Suprapubic skin (tissue), 4 donors: ENCODE measurements around the gene IL3RA. TPM values are rescaled to one million over a fixed set of nuclear protein-coding genes. Genes with fewer than 3 reads are reported as not detected.

Experiments
- DNase-seq, 2 donors: peaks; one replicate each; pipeline ENCODE4 v3.0.0-alpha.2; 2019; ENCODE audit warnings: low spot score in 2 of 2
- H3K27ac ChIP-seq: fragments of 200-600 bp; sonication (generic); one replicate; pipeline ENCODE4 v1.5.1; 2019
- H3K27me3 ChIP-seq: fragments of 200-600 bp; sonication (generic); one replicate; pipeline ENCODE4 v1.5.1; 2019
- H3K36me3 ChIP-seq: fragments of 200-600 bp; sonication (generic); one replicate; pipeline ENCODE4 v1.5.1; 2019
- H3K4me1 ChIP-seq: fragments of 200-600 bp; sonication (generic); one replicate; pipeline ENCODE4 v1.5.1; 2019
- H3K4me3 ChIP-seq: fragments of 200-600 bp; sonication (generic); one replicate; pipeline ENCODE4 v1.5.1; 2019; ENCODE audit warnings: mild to moderate bottlenecking
- H3K9me3 ChIP-seq: fragments of 200-600 bp; sonication (generic); one replicate; pipeline ENCODE4 v1.5.1; 2019
- CTCF ChIP-seq, 2 donors: fragments of 200-600 bp in 1 of 2; fragments of 450-650 bp in 1 of 2; sonication (generic) in 1 of 2; IDR thresholded peaks; one replicate each; pipeline ENCODE4 v1.5.1; 2016 to 2019; ENCODE audit warnings: antibody characterized with exemption in 2 of 2, mild to moderate bottlenecking in 1 of 2, moderate library complexity in 1 of 2
- EP300 ChIP-seq: sonication (generic); formaldehyde crosslinking; IDR thresholded peaks from one replicate; pipeline ENCODE4 v1.6.1; 2017; ENCODE audit warnings: antibody characterized with exemption
- POLR2A ChIP-seq, 2 donors: fragments of 450-650 bp; IDR thresholded peaks; one replicate each; pipeline ENCODE4 v1.6.1; 2017; ENCODE audit warnings: antibody characterized with exemption in 2 of 2, mild to moderate bottlenecking in 2 of 2, moderate library complexity in 2 of 2
- POLR2AphosphoS5 ChIP-seq, 3 donors: sonication (generic); formaldehyde crosslinking; IDR thresholded peaks; one replicate each; pipeline ENCODE4 v1.6.1; 2017; ENCODE audit warnings: antibody characterized with exemption in 3 of 3
- WGBS: methylation state at CpG from one replicate; pipeline ENCODE4 v1.1.5; 2018; 5-methylcytosine and 5-hydroxymethylcytosine counted together
- total RNA-seq, 4 donors: library from RNA; depleted of rRNA; stranded (reverse); fragments of >200 nt; gene quantifications; one replicate each; pipeline ENCODE4 v1.1.0, GENCODE V29; 2016

Gene IL3RA
- total RNA-seq, 4 donors from 2014 or later = 2.2 to 9.0 (median 3.4) TPM

DNA sequence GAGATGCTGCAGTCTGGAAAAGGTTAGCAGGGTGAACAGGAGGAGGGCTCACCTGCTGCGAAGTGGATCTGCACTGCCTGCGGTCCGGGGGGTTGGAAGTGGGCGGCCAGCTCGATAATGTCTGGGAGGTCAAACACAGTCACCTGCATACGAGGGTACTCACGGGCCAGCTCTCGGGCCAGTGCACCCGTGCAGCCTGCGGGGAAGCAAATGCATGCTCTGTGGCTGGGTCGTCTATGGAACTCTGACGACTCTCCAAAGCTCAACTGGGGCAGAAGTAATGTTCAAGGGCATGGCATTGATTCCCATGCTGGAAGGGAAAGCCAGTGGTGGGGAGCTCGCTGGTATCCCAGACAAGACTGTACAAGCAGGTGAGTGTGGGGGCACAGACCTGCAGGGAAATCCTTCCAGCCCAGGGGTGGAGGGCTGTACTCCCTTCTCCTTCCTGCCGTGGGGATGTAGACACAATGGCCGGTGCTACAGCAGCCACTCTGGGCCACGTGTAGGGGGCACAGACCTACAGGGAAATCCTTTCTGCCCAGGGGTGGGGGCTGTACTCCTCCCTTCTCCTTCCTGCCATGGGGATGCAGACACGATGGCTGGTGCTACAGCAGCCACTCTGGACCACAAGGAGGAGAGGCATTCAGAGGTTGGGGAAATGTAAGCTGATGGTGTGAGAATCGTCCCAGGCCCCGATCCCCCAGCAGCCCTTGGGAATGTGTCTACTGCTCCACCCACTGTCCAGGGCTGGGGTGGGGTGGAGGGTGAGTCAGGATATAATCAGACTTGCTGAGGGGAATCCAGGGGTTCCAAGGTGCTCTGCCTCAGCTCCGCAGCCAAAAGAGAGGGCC is 81.6 kb downstream of the IL3RA start:
- H3K27ac ChIP-seq = no peak overlapping the region
- WGBS = over 99% methylated on average over 15 of the region's 20 CpGs
- peak; percentile 55 to 63 for DNase-seq
- H3K9me3 ChIP-seq = no peaks in the 10 kb centered on the region
- no peak for TF ChIP-seq POLR2AphosphoS5 (IDR thresholded peaks at IDR 0.05)
- no peak for TF ChIP-seq POLR2A (IDR thresholded peaks at IDR 0.05)
- no peak for TF ChIP-seq CTCF (IDR thresholded peaks at IDR 0.05)
- TF ChIP-seq EP300 = no peak
- H3K4me1 ChIP-seq = no peaks in the 10 kb centered on the region
- no peak overlapping the region for H3K4me3 ChIP-seq
- no peaks in the 10 kb centered on the region for H3K27me3 ChIP-seq
- peaks cover 77% of the 10 kb centered on the region for H3K36me3 ChIP-seq

DNA sequence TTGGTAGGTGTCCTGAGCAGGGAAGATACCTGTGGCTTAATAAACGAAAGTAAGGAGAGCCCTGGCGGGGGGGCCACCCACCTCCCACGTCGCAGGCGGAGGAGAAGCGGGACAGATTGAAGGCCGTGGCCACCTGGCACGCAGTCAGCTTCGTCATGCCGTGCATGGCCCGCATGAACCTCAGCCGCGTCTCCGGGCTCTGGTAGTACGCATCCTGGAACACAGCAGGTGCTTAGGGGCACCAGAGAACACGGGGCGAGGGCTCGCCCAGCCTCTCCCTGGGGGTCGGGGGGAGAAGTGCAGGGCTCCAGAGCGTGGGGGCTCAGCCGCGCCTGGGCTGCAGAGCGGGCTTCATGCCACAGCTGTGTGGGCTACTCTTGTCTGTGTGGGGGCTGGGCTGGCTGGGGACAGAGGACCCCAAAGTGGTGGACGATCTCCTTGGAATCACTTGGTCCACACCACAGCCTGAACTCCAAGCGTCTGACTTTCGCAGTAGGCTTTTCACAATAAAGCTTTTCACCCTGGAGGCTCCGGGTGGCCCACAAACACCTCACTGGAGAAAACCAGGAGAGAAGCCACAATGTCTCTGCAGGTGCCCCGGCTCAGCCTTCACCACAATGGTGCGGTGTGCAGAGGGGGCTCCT is 82.4 kb downstream of the IL3RA start:
- H3K4me3 ChIP-seq = no peak overlapping the region
- no peaks in the 10 kb centered on the region for H3K4me1 ChIP-seq
- 91% methylated on average over 15 of the region's 29 CpGs for WGBS
- no peak for TF ChIP-seq EP300
- peak; percentile 46 to 75 for DNase-seq
- peaks cover 72% of the 10 kb centered on the region for H3K36me3 ChIP-seq
- no peak overlapping the region for H3K27ac ChIP-seq
- H3K9me3 ChIP-seq = no peaks in the 10 kb centered on the region
- no peaks in the 10 kb centered on the region for H3K27me3 ChIP-seq

DNA sequence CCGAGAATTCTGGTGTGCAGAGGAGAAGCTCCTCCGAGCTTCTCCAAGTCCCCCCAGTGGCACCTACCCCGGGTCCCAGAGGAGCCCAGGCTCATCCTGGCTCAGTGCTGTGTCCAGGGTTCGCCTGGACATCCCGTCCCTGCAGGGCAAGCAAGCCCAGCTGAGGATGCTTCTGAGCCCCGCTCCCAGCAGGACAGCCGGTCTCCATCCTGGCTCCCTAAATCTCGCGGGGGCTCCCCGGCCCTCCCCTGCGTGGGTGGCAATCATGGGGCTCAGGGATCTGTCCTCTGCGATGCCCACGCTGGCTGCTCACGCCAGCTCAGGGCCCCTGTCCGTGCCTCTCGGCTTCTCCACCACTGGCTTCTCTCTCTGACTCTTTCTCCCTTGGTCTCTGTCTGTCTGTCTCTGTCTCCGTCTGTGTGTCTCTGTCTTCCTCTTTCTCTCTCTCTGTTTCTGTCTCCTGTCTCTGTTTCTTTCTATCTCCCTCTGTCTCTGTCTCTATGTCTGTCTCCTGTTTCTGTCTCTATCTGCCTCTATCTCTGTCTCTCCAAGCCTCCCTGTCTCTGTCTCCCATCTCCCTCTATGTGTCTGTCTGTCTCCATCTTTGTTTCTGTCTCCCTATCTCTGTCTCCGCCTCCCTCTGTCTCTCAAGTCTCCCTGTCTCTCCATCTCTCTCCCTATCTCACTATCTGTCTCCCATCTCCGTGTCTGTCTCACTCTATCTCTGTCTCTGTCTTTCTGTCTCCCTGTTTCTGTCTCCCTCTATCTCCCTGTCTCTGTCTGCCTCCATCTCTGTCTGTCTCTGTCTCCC is 83.2 kb downstream of the IL3RA start:
- no peaks in the 10 kb centered on the region for H3K9me3 ChIP-seq
- no peak overlapping the region for H3K4me3 ChIP-seq
- H3K36me3 ChIP-seq = peaks cover 65% of the 10 kb centered on the region
- TF ChIP-seq EP300 (no peak), POLR2AphosphoS5 (IDR thresholded peaks at IDR 0.05) (no peak), POLR2A (IDR thresholded peaks at IDR 0.05) (no peak), CTCF (IDR thresholded peaks at IDR 0.05) (no peak)
- no peak overlapping the region for H3K27ac ChIP-seq
- 87% methylated on average over 16 of the region's 19 CpGs for WGBS
- no peaks in the 10 kb centered on the region for H3K4me1 ChIP-seq
- DNase-seq = peak; percentile 39 to 61
- H3K27me3 ChIP-seq = no peaks in the 10 kb centered on the region

DNA sequence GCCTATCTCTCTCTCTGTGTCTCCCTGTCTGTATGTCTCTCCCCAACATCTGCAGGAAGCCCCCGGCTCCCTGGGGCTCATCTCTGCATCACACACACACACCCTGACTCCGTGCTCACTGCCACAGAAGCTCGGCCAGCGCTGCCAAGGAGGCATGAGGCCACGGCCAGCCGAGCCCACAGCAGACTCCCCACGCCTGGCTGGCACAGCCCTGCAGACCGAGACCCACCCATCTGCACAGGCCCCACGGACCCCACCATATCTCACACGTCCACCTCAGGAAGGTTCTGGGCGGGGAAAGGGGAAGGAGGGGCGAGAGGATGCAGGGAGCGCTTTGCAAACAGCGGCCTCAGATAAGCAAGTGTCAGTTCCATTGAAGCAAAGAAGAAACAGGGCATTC is 83.8 kb downstream of the IL3RA start:
- WGBS = 81% methylated on average over 14 of the region's 14 CpGs
- TF ChIP-seq EP300 (no peak), CTCF (IDR thresholded peaks at IDR 0.05) (no peak), POLR2A (IDR thresholded peaks at IDR 0.05) (no peak), POLR2AphosphoS5 (IDR thresholded peaks at IDR 0.05) (no peak)
- Histone ChIP-seq H3K4me3 (no peak overlapping the region), H3K27ac (no peak overlapping the region), H3K9me3 (no peaks in the 10 kb centered on the region), H3K4me1 (no peaks in the 10 kb centered on the region), H3K36me3 (peaks cover 68% of the 10 kb centered on the region), H3K27me3 (no peaks in the 10 kb centered on the region)
- DNase-seq = peak; percentile 55 to 71

GRCh38 chrX:1421433-1422134 is 85.0 kb downstream of the IL3RA start:
- Histone ChIP-seq H3K9me3 (no peaks in the 10 kb centered on the region), H3K4me3 (no peak overlapping the region), H3K36me3 (peaks cover 65% of the 10 kb centered on the region), H3K4me1 (no peaks in the 10 kb centered on the region), H3K27ac (no peak overlapping the region), H3K27me3 (no peaks in the 10 kb centered on the region)
- peak; percentile 24 to 34 for DNase-seq
- TF ChIP-seq EP300 = no peak
- no peak for TF ChIP-seq POLR2A (IDR thresholded peaks at IDR 0.05)
- TF ChIP-seq POLR2AphosphoS5 (IDR thresholded peaks at IDR 0.05) = no peak
- no peak for TF ChIP-seq CTCF (IDR thresholded peaks at IDR 0.05)
- WGBS = 96% methylated on average over 19 of the region's 19 CpGs
